Stimulated activated CD8-positive, alpha-beta memory T cell treated with anti-CD3 and anti-CD28 coated beads, Interleukin-4, amount 100 ng/mL, for 4 hours (primary cell): Measurements from ENCODE around the gene CAMKMT.
"Not testable (repeated sequence)": the region's sequence is repeated elsewhere in the genome, so short reads cannot be mapped to it uniquely, and the experiment has no call there.

ENCODE experiments used
- DNase-seq, 2 donors: peaks; one replicate each; pipeline ENCODE4 v3.0.0-alpha.2; 2020; ENCODE audit warnings: low read depth in 2 of 2, low spot score in 1 of 2

Gene CAMKMT

DNA sequence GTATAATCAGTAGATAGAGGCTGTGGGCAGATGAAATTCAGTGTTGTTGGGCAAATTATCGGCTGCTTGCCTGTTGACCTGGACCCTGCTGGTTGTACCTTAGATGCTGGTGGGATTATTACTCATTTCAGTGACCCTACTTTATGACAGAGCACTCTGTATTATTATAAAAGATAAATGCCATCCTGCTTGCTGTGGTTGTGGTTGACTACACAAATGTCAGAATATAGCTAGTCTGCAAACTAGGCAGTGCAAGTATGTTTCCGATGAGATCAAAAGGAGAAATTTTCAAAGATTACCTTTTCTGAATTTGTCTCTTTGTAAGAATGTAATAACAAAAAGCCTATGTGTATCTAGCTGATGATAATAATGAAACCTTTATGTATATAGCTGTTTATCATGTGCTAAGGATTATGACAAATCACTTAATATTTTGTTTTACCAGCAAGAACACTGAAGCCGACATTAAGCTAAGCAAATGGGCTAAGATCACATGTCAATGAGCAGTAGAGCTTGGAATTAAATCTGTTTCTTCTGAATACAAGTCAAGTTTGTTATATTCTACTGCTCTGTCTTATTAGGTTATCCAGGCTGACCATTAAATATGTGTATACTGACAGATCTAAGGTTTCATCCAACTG is 219.2 kb downstream of the CAMKMT start:
- DNase-seq, result no peak

DNA sequence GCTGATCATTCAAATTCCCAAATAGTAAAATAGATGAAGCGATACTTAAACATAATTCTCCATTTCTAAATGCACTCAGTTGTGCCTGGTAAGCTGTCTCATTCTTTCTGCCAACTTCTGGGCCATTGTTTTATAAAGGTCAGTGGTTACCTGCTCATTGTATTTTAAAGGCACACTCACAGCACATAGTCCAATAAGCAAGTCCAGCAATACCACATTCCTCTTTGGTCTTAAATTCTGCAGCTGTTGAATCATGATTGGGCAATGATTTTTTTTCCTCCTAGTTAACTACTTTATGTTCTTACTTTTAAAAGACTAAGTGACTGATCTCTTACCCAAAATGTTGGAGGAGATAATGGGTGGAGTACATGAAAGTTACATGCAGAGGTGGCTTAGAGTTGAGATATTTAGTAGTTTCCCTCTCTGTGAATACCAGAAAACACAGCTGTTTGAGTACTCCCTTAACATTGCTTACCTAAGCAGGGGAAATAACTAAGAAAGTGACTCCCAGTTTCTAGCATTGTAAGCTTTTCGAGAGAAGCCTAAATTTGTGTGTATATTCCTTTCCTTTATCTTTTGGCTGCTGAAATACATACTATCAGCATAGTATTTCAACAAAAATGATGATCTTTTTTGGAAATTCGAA is 220.7 kb downstream of the CAMKMT start:
- no peak for DNase-seq

DNA sequence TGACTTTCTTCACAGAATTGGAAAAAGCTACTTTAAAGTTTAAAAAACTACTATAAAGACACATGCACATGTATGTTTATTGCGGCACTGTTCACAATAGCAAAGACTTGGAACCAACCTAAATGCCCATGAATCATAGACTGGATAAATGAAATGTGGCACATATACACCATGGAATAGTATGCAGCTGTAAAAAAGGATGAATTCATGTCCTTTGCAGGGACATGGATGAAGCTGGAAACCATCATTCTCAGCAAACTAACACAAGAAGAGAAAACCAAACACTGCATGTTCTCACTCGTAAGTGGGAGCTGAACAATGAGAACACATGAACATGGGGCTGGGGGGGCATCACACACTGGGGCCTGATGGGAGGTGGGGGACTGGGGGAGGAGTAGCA is 233.9 kb downstream of the CAMKMT start:
- DNase-seq, result not testable (repeated sequence)

DNA sequence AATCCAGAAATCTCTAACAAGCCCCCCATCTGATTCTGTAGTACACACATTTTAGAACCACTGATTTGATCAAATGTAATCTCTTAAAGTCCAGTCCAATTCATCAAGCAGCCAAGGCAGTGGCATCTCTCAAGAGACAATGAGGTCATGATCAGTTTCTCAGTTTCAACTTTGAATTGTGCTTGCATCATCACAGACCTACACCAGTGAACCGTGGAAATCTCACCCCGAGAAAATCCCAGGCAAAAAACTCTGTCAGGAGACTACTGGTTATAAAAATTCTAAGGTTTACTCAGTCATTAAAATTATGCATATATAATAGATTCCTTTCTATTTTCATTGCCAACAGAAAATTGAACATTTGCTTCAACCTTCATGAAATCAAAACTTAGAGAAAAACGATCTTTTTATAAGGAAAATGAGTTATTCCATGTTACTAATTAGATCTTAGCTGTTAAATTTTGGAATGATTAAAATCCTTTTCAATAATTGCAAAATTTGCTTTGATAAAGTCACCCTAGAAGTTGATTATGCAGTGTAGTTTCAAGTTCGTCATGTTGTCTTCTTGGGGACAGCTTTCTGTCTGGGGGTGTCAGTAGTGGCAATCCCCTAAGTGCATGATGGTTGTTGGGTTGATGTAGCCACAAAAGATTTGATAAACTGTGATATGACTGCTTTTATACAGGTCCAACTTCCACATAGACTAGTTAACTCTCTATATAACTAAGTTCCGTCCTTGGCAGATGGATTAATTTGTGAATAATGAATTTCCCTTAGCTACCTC is 235.0 kb downstream of the CAMKMT start:
- DNase-seq, result no peak

DNA sequence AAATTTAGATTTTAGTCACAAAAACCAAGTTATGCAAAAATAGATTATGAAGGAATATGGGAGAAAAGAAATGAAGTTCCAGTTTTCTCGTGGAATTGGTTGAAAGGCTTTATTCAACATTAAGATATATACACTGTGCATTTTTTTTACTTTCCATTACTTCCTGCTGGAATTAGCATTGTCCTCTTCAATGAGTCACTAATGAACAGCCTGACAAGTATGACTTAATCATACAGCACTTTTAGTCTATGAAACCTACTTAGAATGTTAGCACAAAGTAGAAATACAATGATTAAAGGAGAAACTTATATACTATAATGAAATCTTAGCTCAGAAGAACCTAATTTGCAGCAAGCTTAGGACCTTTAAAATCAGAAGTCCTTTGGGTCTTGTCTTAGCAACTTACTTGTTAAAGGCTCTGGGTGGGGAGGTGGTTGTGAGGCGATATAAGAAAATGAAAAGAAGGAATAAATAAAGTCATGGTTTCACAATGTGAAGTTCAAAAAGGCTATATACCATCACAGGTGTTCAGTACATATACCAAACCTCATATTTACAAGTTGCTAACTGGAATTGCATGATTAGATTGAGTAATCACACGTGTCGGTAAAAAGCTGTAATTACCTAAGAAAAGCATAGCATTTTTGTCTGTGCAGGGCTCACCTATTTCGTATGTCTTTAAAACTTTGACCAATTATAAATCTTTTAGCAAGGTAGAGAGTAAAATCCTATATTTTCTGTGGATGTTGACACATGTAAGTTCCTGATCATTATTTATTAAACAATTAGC is 236.8 kb downstream of the CAMKMT start:
- DNase-seq, result no peak

GRCh38 chr2:44599130-44599529 is 237.4 kb downstream of the CAMKMT start:
- no peak for DNase-seq

DNA sequence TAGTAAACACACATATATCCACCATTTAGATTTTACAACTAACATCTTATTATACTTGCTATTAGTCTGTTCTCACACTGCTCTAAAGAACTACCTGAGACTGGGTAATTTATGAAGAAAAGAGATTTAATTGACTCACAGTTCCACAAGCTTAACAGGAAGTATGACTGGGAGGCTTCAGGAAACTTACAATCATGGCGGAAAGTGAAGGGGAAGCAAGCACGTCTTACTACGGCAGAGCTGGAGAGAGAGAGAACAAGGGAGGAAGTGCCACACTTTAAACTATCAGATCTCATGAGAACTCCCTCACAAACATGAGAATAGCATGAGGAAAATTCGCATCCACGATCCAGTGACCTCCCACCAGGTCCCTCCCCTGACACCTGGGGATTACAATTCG is 240.7 kb downstream of the CAMKMT start:
- no peak for DNase-seq

- DNase-seq, result no peak
These were observed 243.8 kb downstream of the CAMKMT start for GRCh38 chr2:44605511-44605910.

GRCh38 chr2:44612276-44612675 is 250.5 kb downstream of the CAMKMT start:
- DNase-seq, result no peak

- DNase-seq, result no peak
These were observed 253.2 kb downstream of the CAMKMT start for GRCh38 chr2:44614940-44615339.

- no peak for DNase-seq
These were observed 254.3 kb downstream of the CAMKMT start for GRCh38 chr2:44615950-44616518.

GRCh38 chr2:44616667-44617155 is 255.0 kb downstream of the CAMKMT start:
- no peak for DNase-seq

- DNase-seq, result no peak
These were observed 256.7 kb downstream of the CAMKMT start for GRCh38 chr2:44618251-44619023.

- DNase-seq, result no peak
These were observed 258.6 kb downstream of the CAMKMT start for GRCh38 chr2:44620189-44620990.

DNA sequence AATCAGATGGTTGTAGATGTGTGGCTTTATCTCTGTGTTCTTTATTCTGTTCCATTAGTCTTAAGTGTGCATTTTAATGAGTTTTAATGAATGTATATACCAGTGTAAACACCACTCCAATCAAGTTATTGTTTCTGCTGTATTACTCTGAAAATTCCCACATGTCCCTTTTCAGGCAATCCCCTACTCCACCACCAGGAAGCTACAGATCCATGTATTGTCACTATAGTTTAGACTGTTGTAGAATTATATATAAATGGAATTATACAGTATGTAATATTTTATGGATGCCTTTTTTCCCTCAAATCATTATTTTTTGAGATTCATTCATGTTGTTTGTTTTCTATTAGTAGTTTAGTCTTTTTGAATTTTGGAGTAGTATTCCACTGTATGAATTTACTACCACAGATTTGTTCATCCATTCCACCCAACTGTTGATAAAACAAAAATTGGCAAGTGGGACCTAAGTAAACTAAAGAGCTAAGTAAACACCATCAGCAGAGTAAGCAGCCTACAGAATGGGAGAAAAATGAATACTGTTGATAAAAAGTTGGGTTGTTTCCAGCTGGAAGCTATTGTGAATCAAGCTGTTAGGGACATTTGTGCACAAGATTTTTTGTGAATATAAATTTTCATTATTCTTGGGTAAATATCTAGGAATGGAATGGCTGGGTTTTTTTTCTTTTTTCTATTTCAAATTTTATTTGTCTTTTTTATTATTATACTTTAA is 262.0 kb downstream of the CAMKMT start:
- DNase-seq, result no peak

DNA sequence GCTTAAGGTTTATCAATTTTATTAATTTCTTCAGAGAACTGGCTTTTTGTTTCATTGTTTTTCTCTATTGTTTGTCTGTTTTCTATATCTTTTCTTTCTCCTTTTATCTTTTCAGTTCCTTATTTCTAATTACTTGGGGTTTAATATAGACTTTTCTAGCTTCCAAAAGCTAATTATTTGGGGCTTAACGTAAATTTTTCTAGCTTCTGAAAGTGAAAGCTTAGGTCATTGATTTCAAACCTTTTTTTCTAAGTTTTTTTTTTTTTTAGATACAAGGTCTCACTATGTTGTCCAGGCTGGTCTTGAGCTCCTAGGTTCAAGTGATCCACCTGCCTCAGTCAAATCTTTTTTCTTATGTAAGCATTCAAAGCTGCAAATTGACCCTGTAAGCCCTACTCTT is 266.6 kb downstream of the CAMKMT start:
- no peak for DNase-seq

GRCh38 chr2:44632931-44633689 is 271.4 kb downstream of the CAMKMT start:
- no peak for DNase-seq

GRCh38 chr2:44635725-44636124 is 274.0 kb downstream of the CAMKMT start:
- no peak for DNase-seq
